ENCODE measurements around the gene CCNJL.

The CCNJL gene

GRCh38 chr5:160262151-160263074, 50.0 kb downstream of the CCNJL start:
- peaks cover 14 to 16% of the 10 kb centered on the region in 2 experiments for H3K4me1 ChIP-seq (ENCODE audit: control insufficient read depth in 1 of 2, insufficient read depth in 1 of 2, low read depth in 1 of 2, low read length in 1 of 2)
- H3K36me3 ChIP-seq, result peaks cover 9% of the 10 kb centered on the region
- no peak overlapping the region for H3K27ac ChIP-seq
- peaks cover 30% of the 10 kb centered on the region for H3K27me3 ChIP-seq
- TF ChIP-seq, protein P1, sequence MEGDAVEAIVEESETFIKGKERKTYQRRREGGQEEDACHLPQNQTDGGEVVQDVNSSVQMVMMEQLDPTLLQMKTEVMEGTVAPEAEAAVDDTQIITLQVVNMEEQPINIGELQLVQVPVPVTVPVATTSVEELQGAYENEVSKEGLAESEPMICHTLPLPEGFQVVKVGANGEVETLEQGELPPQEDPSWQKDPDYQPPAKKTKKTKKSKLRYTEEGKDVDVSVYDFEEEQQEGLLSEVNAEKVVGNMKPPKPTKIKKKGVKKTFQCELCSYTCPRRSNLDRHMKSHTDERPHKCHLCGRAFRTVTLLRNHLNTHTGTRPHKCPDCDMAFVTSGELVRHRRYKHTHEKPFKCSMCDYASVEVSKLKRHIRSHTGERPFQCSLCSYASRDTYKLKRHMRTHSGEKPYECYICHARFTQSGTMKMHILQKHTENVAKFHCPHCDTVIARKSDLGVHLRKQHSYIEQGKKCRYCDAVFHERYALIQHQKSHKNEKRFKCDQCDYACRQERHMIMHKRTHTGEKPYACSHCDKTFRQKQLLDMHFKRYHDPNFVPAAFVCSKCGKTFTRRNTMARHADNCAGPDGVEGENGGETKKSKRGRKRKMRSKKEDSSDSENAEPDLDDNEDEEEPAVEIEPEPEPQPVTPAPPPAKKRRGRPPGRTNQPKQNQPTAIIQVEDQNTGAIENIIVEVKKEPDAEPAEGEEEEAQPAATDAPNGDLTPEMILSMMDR (IDR thresholded peaks at IDR 0.05), result no peak
- no peaks in the 10 kb centered on the region for H3K9me3 ChIP-seq
- no peak overlapping the region for H3K4me3 ChIP-seq (ENCODE audit: low read depth in 1 of 2, low read length in 1 of 2)

DNA sequence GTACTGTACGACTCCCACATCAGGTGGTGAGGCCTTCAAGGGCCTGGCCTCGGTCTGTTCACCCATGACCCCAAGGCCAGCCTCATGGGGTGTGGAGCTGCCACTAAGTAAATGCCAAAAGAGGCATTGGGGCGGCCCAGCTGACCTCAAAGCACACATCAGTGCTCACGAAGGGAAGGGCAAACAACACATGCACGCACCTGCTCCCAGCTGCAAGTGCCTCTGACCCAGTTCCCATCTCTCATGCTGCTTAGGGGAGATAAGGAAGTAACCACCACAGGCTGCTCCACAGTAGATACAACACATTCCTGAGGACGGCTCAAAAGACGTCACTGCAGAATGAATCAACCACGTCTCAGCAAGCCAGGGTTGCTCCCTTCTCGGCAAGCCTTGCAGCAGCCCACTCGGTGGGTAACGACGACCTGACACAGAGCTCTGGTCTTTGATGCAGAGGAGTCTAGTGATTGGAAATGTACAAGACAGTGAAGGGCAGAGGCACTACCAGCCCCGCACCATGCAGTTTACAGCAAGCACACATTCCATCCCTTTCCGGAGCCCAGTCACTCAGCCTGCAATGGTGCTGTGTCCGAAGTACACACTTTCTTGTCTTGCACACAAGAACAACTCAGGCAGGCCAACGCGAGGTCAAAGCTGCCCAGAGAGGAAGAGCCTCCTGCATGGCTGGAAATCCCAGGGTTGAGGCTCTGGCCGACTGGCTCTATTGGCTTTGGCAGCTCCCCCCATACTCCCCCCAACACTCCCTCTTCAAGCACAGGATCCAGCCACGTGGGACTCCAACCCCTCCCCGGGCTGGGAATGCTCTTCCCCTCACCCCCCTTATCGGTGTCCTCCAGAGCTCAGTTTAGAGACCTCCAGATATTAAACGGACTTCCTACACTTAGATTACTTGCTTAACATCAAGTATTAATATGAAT, 51.2 kb downstream of the CCNJL start:
- no peak overlapping the region for H3K4me3 ChIP-seq (ENCODE audit: low read depth in 1 of 2, low read length in 1 of 2)
- H3K36me3 ChIP-seq, result peaks cover 9% of the 10 kb centered on the region
- TF ChIP-seq, protein P1 (IDR thresholded peaks at IDR 0.05), result no peak
- peak overlapping the region; percentile 25 for H3K27ac ChIP-seq
- peaks cover 6 to 7% of the 10 kb centered on the region in 2 experiments for H3K4me1 ChIP-seq (ENCODE audit: control insufficient read depth in 1 of 2, insufficient read depth in 1 of 2, low read depth in 1 of 2, low read length in 1 of 2)
- H3K27me3 ChIP-seq, result peaks cover 30% of the 10 kb centered on the region
- H3K9me3 ChIP-seq, result no peaks in the 10 kb centered on the region

- no peak overlapping the region for H3K4me3 ChIP-seq (ENCODE audit: low read depth in 1 of 2, low read length in 1 of 2)
- H3K4me1 ChIP-seq (ENCODE audit: control insufficient read depth in 1 of 2, insufficient read depth in 1 of 2, low read depth in 1 of 2, low read length in 1 of 2), result peaks cover 3 to 7% of the 10 kb centered on the region in 2 experiments
- no peaks in the 10 kb centered on the region for H3K9me3 ChIP-seq
- TF ChIP-seq, protein P1 (IDR thresholded peaks at IDR 0.05), result no peak
- no peak overlapping the region for H3K27ac ChIP-seq
- peaks cover 30% of the 10 kb centered on the region for H3K27me3 ChIP-seq
- peaks cover 18% of the 10 kb centered on the region for H3K36me3 ChIP-seq
Measured at GRCh38 chr5:160260006-160260775, 52.2 kb downstream of the CCNJL start.

GRCh38 chr5:160259341-160259740, 53.0 kb downstream of the CCNJL start:
- H3K36me3 ChIP-seq, result peaks cover 26% of the 10 kb centered on the region
- H3K4me1 ChIP-seq (ENCODE audit: control insufficient read depth in 1 of 2, insufficient read depth in 1 of 2, low read depth in 1 of 2, low read length in 1 of 2), result peaks cover 3 to 7% of the 10 kb centered on the region in 2 experiments
- no peaks in the 10 kb centered on the region for H3K9me3 ChIP-seq
- TF ChIP-seq, protein P1 (IDR thresholded peaks at IDR 0.05), result no peak
- no peak overlapping the region for H3K27ac ChIP-seq
- H3K4me3 ChIP-seq (ENCODE audit: low read depth in 1 of 2, low read length in 1 of 2), result no peak overlapping the region
- H3K27me3 ChIP-seq, result peaks cover 30% of the 10 kb centered on the region

DNA sequence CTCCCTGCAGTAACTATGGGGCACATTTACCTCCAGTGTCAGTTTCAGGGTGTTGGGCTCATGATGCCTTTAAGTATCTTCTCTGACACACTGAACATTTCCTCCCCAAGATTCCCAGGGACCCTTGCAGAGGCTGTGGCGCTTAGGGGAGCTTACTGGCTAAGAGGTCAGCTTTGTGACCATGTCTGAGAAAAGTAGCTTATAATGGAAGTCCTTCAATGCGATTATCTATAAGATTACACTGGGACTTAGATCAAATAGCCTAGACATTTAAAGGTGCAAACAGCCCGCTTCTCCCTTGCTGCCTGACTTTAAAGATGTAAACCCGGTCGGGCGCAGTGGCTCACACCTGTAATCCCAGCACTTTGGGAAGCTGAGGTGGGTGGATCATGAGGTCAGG, 57.7 kb downstream of the CCNJL start:
- H3K4me1 ChIP-seq (ENCODE audit: control insufficient read depth in 1 of 2, insufficient read depth in 1 of 2, low read depth in 1 of 2, low read length in 1 of 2), result no peaks in the 10 kb centered on the region
- no peaks in the 10 kb centered on the region for H3K9me3 ChIP-seq
- no peak overlapping the region for H3K4me3 ChIP-seq (ENCODE audit: low read depth in 1 of 2, low read length in 1 of 2)
- no peaks in the 10 kb centered on the region for H3K27me3 ChIP-seq
- peaks cover 52% of the 10 kb centered on the region for H3K36me3 ChIP-seq
- TF ChIP-seq, protein P1 (IDR thresholded peaks at IDR 0.05), result no peak
- no peak overlapping the region for H3K27ac ChIP-seq

Measured in neutrophil (primary cell).